ENCODE measurements around the gene SREBF1. TPM values are rescaled to one million over a fixed set of nuclear protein-coding genes. Genes with fewer than 3 reads are reported as not detected.

SREBF1 gene
- polyA plus RNA-seq, 1 of the 3 experiments (the other 2 are of a cell fraction), result 20.4 TPM

DNA sequence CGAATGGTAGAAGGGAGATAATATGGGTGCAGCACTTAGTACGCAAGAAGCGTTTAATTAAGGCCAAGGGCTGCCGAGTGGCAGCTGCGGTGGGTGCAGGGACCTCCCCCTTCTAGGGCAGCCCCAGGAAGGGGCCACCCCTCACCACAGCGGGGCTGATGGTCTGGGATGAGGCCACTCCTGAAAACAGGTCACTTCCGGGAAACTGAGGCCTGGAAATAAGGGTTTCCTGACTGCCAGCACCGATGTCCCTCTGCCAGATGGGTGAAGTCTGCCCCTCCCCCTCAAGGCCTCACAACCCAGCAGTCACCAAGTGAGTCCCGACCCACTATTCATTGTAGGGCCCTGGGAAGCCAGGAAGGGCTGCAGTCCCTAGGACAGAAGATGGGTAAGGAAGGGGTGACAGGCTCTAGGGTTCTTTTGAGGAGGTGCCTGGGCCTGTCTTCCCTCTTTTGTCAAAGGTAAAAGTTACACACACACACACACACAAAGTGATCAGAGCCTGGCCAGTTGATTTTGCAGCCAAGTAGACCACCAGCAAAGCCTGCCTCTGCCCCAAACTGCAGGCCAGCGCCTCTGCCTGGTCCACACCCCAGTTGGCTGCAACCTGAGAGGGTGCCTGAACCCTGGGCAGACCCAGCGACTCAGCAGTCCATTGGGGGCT lies 12.5 kb downstream of the SREBF1 start:
- peaks cover 7% of the 10 kb centered on the region; the same call in 1 of the 2 replicates for H4K20me1 ChIP-seq (ENCODE audit: insufficient read depth)
- no peaks in the 10 kb centered on the region for H3K9me3 ChIP-seq
- 11% methylated on average over 5 of the region's 11 CpGs for WGBS (ENCODE audit: low lambda C conversion rate)
- H3K4me3 ChIP-seq (ENCODE audit: low read depth in 2 of 2, low read length in 1 of 2), result peak overlapping the region; percentile 34 to 57
- peaks cover 39 to 88% of the 10 kb centered on the region in 2 experiments for H3K4me1 ChIP-seq (ENCODE audit: control insufficient read depth in 1 of 2, insufficient read depth in 2 of 2, low read depth in 1 of 2, low read length in 1 of 2)
- peak overlapping the region; percentile 40 to 97 for H3K27ac ChIP-seq (ENCODE audit: low read depth in 2 of 2, low read length in 1 of 2)
- H3K9me2 ChIP-seq, result no peaks in the 10 kb centered on the region
- peak overlapping the region; percentile 43 for H3K9ac ChIP-seq
- peak overlapping the region; percentile 87 for H3K4me2 ChIP-seq
- no peaks in the 10 kb centered on the region for H3K27me3 ChIP-seq (ENCODE audit: insufficient read depth)
- ChIA-PET POLR2A (interaction anchor here (5.9 kb wide), 1 partner anchor 13 kb away, joined by 44 read pairs; the partner anchor contains the start of gene SREBF1), CTCF (interaction anchor here (4.1 to 4.8 kb wide), 2 partner anchors 12 kb away, joined by 20 to 32 read pairs; no protein-coding TSS in a partner anchor)
- DNase-seq, result peak; percentile 76
- peaks cover 0 to 5% of the 10 kb centered on the region in 2 experiments for H3K36me3 ChIP-seq (replicated peaks in 1 of 2; ENCODE audit: control insufficient read depth in 1 of 2, insufficient read depth in 2 of 2, low read length in 1 of 2)
- H3F3A ChIP-seq (replicated peaks; ENCODE audit: insufficient read depth), result peaks cover 4% of the 10 kb centered on the region
- no peaks in the 10 kb centered on the region for H3K79me2 ChIP-seq (ENCODE audit: insufficient read depth)
- H2AFZ ChIP-seq (ENCODE audit: low read depth), result peak overlapping the region; percentile 63; the same call in 1 of the 2 replicates
- TF ChIP-seq YY1 (IDR thresholded peaks at IDR 0.05; ENCODE audit: low read depth) (no peak), MAX (IDR thresholded peaks at IDR 0.05; ENCODE audit: low read depth) (peak; percentile 4; the same call in 1 of the 2 replicates), MEF2A (IDR thresholded peaks at IDR 0.05; ENCODE audit: borderline replicate concordance, low read depth) (no peak), GATA2 (CRISPR knock-in tag; IDR thresholded peaks at IDR 0.05) (peak; percentile 80), RCOR1 (IDR thresholded peaks at IDR 0.05; ENCODE audit: low read length) (no peak), IRF3 (IDR thresholded peaks at IDR 0.05; ENCODE audit: low read depth, low read length) (no peak), EP300 (IDR thresholded peaks at IDR 0.05; ENCODE audit: borderline replicate concordance in 1 of 2, low read depth in 1 of 2, low read length in 1 of 2) (no peak; a peak in 1 of 4 replicates), CHD2 (IDR thresholded peaks at IDR 0.05; ENCODE audit: low read length, partially characterized antibody) (peak; percentile 5), TAF1 (IDR thresholded peaks at IDR 0.05; ENCODE audit: borderline replicate concordance, low read depth, low read length) (no peak), RAD21 (IDR thresholded peaks at IDR 0.05; ENCODE audit: low read length) (no peak), POLR2AphosphoS5 (IDR thresholded peaks at IDR 0.05; ENCODE audit: low read depth, low read length) (no peak), FOXJ3 (CRISPR knock-in tag; IDR thresholded peaks at IDR 0.05) (no peak), NFIC (IDR thresholded peaks at IDR 0.05; ENCODE audit: borderline replicate concordance) (no peak), EZH2phosphoT487 (IDR thresholded peaks at IDR 0.05; ENCODE audit: borderline replicate concordance, low read depth) (no peak), MXI1 (IDR thresholded peaks at IDR 0.05; ENCODE audit: low read depth, low read length) (0 out of 2 replicates have a peak, but pooled peaks have one; percentile 13), RXRA (IDR thresholded peaks at IDR 0.05; ENCODE audit: borderline replicate concordance, low read depth) (no peak), CTCF (IDR thresholded peaks at IDR 0.05) (no peak), SMC3 (IDR thresholded peaks at IDR 0.05; ENCODE audit: low read depth, low read length) (no peak), RFX5 (IDR thresholded peaks at IDR 0.05; ENCODE audit: low read length) (no peak), ELF1 (IDR thresholded peaks at IDR 0.05) (no peak), NRF1 (IDR thresholded peaks at IDR 0.05; ENCODE audit: low read depth, low read length) (no peak)
- TF ChIP-seq, protein P1, sequence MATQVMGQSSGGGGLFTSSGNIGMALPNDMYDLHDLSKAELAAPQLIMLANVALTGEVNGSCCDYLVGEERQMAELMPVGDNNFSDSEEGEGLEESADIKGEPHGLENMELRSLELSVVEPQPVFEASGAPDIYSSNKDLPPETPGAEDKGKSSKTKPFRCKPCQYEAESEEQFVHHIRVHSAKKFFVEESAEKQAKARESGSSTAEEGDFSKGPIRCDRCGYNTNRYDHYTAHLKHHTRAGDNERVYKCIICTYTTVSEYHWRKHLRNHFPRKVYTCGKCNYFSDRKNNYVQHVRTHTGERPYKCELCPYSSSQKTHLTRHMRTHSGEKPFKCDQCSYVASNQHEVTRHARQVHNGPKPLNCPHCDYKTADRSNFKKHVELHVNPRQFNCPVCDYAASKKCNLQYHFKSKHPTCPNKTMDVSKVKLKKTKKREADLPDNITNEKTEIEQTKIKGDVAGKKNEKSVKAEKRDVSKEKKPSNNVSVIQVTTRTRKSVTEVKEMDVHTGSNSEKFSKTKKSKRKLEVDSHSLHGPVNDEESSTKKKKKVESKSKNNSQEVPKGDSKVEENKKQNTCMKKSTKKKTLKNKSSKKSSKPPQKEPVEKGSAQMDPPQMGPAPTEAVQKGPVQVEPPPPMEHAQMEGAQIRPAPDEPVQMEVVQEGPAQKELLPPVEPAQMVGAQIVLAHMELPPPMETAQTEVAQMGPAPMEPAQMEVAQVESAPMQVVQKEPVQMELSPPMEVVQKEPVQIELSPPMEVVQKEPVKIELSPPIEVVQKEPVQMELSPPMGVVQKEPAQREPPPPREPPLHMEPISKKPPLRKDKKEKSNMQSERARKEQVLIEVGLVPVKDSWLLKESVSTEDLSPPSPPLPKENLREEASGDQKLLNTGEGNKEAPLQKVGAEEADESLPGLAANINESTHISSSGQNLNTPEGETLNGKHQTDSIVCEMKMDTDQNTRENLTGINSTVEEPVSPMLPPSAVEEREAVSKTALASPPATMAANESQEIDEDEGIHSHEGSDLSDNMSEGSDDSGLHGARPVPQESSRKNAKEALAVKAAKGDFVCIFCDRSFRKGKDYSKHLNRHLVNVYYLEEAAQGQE (IDR thresholded peaks at IDR 0.05; ENCODE audit: low read depth, low read length), result no peak
- TF ChIP-seq, protein P2, sequence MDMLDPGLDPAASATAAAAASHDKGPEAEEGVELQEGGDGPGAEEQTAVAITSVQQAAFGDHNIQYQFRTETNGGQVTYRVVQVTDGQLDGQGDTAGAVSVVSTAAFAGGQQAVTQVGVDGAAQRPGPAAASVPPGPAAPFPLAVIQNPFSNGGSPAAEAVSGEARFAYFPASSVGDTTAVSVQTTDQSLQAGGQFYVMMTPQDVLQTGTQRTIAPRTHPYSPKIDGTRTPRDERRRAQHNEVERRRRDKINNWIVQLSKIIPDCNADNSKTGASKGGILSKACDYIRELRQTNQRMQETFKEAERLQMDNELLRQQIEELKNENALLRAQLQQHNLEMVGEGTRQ (IDR thresholded peaks at IDR 0.05; ENCODE audit: borderline replicate concordance, low read depth, low read length), result no peak
